C1 segment of cervical spinal cord (tissue), 14 donors: Measurements from ENCODE around the gene LRCH1.

Experiments used
- DNase-seq, 14 donors: peaks; one replicate each; lab custom pipeline; 2025; lab: John Stamatoyannopoulos, UW

The LRCH1 gene

DNA sequence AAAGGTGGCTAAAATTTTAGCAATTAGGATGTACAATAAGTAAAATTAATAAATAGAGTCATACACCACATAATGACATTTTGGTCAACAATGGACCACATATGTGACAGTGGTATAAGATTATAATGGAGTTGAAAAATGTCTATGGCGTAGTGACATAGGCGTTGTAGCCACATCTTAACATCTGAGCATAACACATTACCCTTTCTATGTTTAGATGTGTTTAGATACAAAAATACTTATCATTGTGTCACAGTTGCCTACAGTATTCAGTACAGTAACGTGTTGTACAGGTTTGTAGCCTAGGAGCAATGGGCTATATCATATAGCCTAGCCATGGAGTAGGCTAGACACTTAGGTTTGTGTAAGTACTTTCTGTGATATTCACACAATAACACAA, 111.2 kb downstream of the LRCH1 start:
- DNase-seq: no peak

- no peak for DNase-seq
These were observed 112.3 kb downstream of the LRCH1 start for GRCh38 chr13:46665248-46665632.

GRCh38 chr13:46665633-46666482, 112.9 kb downstream of the LRCH1 start:
- DNase-seq: no peak

- DNase-seq: no peak
These were observed 113.9 kb downstream of the LRCH1 start for GRCh38 chr13:46666727-46667456.

DNA sequence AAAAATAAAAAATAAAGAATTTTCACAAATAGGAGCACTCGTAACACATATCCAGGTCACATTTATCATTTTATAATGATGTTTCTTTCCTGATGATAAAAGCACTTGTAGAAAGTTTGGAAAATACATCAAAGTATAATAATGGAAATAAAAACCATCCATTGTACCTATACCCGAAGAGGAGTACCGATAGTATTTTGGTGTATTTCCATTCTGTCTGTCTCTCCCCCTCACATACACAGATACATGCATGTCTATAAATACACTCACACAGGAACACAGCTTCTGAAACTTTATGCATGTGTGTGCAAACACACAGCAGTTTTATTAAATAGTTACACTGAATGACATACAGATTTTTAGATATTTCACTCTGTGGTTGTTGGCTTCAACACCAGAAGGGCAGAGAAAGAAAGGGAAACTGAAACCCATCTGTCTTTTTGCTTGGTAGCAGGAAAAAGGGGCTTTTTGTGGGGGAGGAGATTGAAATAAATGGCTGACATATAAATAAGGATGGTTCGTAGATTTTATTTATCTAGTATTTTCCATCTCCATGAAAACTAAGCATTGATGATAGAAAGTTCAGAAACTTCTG, 114.8 kb downstream of the LRCH1 start:
- no peak for DNase-seq

GRCh38 chr13:46668302-46668720, 115.3 kb downstream of the LRCH1 start:
- peak in 5 of 14 donors; percentile 24 to 88 (median 34) for DNase-seq

- no peak for DNase-seq
These were observed 116.1 kb downstream of the LRCH1 start for GRCh38 chr13:46668931-46669525.

- no peak for DNase-seq
These were observed 119.5 kb downstream of the LRCH1 start for GRCh38 chr13:46672338-46673090.

GRCh38 chr13:46675016-46675415, 122.0 kb downstream of the LRCH1 start:
- DNase-seq: no peak

- no peak for DNase-seq
These were observed 123.4 kb downstream of the LRCH1 start for GRCh38 chr13:46676378-46676725.

GRCh38 chr13:46679369-46680120, 126.6 kb downstream of the LRCH1 start:
- DNase-seq: no peak

DNA sequence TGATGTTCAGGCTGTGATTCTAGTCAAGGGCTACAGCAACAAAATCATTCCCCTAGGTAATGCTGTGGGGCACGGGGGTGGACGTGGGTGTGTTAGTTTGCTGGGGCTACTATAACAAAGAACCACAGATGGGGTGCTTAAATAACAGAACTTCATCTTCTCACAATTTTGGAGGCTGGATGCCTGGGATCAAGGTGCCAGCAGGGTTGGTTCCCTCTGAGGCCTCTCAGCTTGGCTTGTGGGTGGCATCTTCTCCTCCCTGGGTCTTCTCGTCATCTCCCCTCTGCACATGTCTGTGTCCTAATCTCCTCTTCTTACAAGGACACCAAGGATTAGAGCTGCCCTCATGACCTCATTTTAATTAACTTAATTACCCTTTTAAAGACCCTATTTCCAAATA, 129.0 kb downstream of the LRCH1 start:
- DNase-seq: no peak

DNA sequence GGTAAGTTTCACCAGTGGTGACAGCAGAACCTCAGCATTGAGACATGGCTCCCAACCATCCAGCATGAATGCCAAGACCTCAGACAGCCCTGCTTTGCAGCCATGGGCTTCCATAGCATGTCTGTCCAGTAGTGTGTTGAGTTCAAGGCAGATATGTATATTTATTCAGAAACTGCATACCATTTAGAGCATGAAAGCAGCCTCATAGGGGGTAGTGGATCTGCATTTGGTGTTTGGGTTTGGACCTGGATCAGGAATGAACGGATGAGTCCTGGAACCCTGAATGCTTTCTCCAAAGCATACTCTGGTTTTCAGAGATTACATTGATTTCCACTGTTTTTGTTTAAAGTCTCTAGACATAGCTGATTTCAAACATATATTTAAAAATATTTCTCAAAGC, 129.7 kb downstream of the LRCH1 start:
- DNase-seq: no peak

DNA sequence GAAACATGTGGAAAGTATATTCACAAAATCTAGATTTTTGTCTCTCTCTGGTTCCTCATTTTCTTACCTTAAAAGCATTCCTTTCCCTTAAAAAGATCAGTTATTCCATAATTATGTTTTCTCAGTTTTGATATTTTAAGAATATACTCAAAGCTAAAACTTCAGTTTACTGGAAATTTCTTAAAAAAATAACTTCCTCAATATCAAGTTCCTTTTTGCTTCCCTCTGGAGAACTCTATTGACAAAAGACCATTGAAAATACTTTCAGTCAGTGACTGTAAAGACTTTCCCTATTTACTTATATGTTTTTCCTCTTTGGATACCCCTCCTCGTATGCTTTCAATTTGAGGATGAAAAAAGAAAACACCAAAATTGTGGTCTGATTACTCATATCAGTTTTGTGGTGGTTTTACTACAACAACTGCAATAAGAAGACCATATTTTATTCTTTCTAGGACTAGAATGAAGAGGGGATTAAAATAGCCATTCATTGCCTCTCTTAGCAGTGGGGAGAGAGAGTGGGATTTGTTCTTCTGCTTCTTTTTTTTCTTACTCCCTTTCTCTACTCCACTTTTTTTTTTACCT, 130.8 kb downstream of the LRCH1 start:
- no peak for DNase-seq

- DNase-seq: no peak
These were observed 131.5 kb downstream of the LRCH1 start for GRCh38 chr13:46684287-46685001.

GRCh38 chr13:46685006-46685730, 132.2 kb downstream of the LRCH1 start:
- DNase-seq: no peak

DNA sequence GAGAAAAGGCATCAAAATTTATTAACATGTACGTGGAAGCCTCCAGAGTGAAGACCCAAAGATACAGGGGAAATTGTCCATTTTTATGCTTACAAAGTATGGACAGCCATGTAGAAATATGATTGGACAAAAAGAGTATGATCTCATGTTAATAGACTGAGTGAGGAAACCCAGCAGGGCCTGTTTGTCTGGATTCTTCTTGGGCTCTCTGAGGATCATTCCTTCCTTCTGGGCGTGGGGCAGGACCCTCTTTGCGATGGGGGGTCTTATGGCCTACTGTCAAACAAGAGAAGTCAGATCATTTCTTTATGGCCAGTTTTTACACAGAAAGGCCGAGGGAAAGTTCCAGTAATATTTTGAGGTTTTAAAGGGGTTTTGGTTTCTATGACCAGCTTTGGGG, 133.2 kb downstream of the LRCH1 start:
- DNase-seq: no peak

GRCh38 chr13:46687810-46688209, 134.8 kb downstream of the LRCH1 start:
- no peak for DNase-seq

- DNase-seq: no peak
These were observed 135.3 kb downstream of the LRCH1 start for GRCh38 chr13:46688306-46688705.
